ENCODE results near the gene POLL. TPM values are rescaled to one million over a fixed set of nuclear protein-coding genes. Genes with fewer than 3 reads are reported as not detected.

Gene POLL
- total RNA-seq (2013; cell fraction: nucleolus; rRNA removed): 52.1 and 58.2 TPM in 2 replicates
- total RNA-seq (2014; rRNA removed) (14.7 and 15.0 TPM in 2 replicates), total RNA-seq (2014; rRNA removed; fragmentation: Illumina TruSeq; extraction: Trizol) (9.0 and 9.7 TPM in 2 replicates), total RNA-seq (2021) (21.6 and 25.4 TPM in 2 replicates), polyA plus RNA-seq (2011; rRNA removed) (12.9 and 20.1 TPM in 2 replicates), polyA plus RNA-seq (2014; fragmentation: Illumina TruSeq; extraction: Trizol) (10.9 and 12.2 TPM in 2 replicates), polyA plus RNA-seq (2014; fragmentation: Nextera tagmentation; extraction: Ambion mirVana) (1 to 10 TPM; 1.5 to 2.1 TPM), polyA plus RNA-seq (2014; rRNA removed) (18.9 and 20.7 TPM in 2 replicates), polyA plus RNA-seq (2016; fragmentation: Nextera tagmentation; extraction: Ambion mirVana) (10 to 100 TPM; 13.1 to 14.4 TPM), polyA minus RNA-seq (2011; rRNA and poly(A)+ RNA removed) (42.9 and 69.5 TPM in 2 replicates), Bru-seq, nascent RNA (percentile 79 among the genes with signal in this experiment), BruChase-seq, experiment 1, labeled RNA remaining after a 6-hour chase (percentile 71 among the genes with signal in this experiment), BruChase-seq, experiment 2, labeled RNA remaining after a 2-hour chase (percentile 72 among the genes with signal in this experiment)
- polyA plus RNA-seq (2011; ENCODE audit: low read depth): 9.3 TPM
- polyA plus RNA-seq (2011; cell fraction: cytosol; rRNA removed): 32.4 and 34.5 TPM in 2 replicates
- 74.3 and 86.8 TPM in 2 replicates for polyA plus RNA-seq (2011; cell fraction: nucleus; rRNA removed)
- polyA plus RNA-seq (2012): 17.3 and 23.8 TPM in 2 replicates
- 14.5 and 15.6 TPM in 2 replicates for polyA minus RNA-seq (2011; cell fraction: cytosol; rRNA and poly(A)+ RNA removed)
- 23.5 and 34.8 TPM in 2 replicates for polyA minus RNA-seq (2011; cell fraction: nucleus; rRNA and poly(A)+ RNA removed)
- long read RNA-seq, experiment 1, partial matches to known transcripts: 0 of 11 reads
- long read RNA-seq, experiment 1, other reads (novel, unspliced or antisense): 8 of 11 reads
- long read RNA-seq, experiment 2, partial matches to known transcripts: 0 of 3 reads
- long read RNA-seq, experiment 2, other reads (novel, unspliced or antisense): 3 of 3 reads

DNA sequence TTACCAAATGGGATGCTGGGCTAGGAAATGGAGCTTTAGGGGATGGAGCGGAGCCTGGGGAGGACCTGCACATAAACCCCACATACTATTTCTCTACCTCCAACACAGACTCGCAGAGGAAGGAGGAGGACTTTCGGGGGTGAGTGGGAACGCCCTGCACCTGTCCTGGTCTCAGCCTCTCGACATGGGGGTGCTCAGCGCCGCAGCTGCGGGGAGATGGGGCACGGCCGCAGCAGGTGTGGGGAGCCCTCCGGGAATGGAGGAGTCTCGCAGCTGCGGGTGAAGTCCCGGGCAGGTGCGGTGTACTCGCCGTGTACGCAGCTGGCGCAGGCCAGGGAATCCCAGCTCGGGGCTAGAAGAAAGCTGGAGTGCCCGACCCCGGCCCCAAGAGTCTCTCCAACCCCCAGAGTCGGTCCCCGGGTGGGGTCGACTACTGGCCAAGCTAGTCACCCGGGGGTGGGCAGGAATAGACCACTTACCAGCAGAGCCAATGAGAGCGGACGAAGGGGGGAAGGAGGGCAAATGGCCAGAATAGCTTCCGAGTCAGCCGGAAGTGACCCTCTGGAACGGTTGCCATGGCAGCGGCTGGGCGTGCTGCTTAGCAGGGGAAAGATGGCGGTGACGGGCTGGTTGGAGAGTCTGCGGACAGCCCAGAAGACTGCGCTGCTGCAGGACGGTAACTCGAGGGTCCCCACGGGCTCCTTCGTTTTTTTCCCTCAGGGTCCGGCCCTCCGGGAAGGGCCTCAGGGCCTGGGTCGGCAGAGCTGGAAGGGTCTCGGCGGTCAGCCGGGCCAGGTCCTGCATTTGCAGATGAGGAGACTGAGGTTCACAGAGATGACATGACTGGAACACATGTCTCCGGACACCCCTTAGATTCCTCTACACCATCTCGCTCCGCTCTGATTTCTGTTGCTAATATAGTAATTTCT lies at the start of gene POLL, which contains the start of gene DPCD:
Gene POLL, minus strand, starts transcription at position 533 of the 929 bp plus-strand sequence. CDS start 897 bp downstream, outside the sequence.
Gene DPCD, plus strand, starts transcription at position 597 of the 929 bp plus-strand sequence. Its CDS starts 16 bp downstream, at position 613.
- peak within 1 kb of the TSS; percentile 76 for H3K27ac ChIP-seq (ENCODE audit: control insufficient read depth, insufficient read depth)
- H4K20me1 ChIP-seq (ENCODE audit: control insufficient read depth, insufficient read depth): no peaks in the 10 kb centered on the region
- DNase-seq (ENCODE audit: low read depth, low spot score) (peak; percentile 71), FAIRE-seq (peak; percentile 97), ATAC-seq (peak; percentile 99)
- in situ Hi-C loops (cut with MboI): no loop called here
- SMC1A ChIA-PET (ENCODE audit: uncharacterized antibody, unreplicated experiment): interaction anchor here (1.0 to 1.6 kb wide), 5 partner anchors 101 to 420 kb away, joined by 3 to 5 read pairs (median 3); no protein-coding TSS in a partner anchor
- POLR2A ChIA-PET: interaction anchor here (0.7 to 1.0 kb wide), 4 partner anchors 9 to 557 kb away, joined by 3 to 5 read pairs (median 3); partner anchors contain the start of gene PDZD7
- peak within 1 kb of the TSS; percentile 81 for H3K9ac ChIP-seq (ENCODE audit: control insufficient read depth, insufficient read depth, low read length)
- CTCF ChIA-PET: interaction anchor here (0.7 to 2.8 kb wide), 10 partner anchors 8 to 547 kb away, joined by 3 to 14 read pairs (median 4); partner anchors contain the start of gene NPM3
- no peaks in the 10 kb centered on the region for H3K9me3 ChIP-seq (replicated peaks; ENCODE audit: control insufficient read depth, insufficient read depth, low read length)
- no peaks in the 10 kb centered on the region for H3K27me3 ChIP-seq (replicated peaks in 1 of 2; ENCODE audit: control insufficient read depth in 2 of 2, insufficient read depth in 2 of 2, low read length in 1 of 2)
- H3K36me3 ChIP-seq (ENCODE audit: control insufficient read depth in 2 of 2, insufficient read depth in 2 of 2, low read length in 1 of 2): peaks cover 0 to 3% of the 10 kb centered on the region in 2 experiments; a peak in 2 of 4 replicates
- H2AFZ ChIP-seq (ENCODE audit: control insufficient read depth, low read depth, low read length): peak within 1 kb of the TSS; percentile 95
- under 1% methylated on average over 43 of the region's 50 CpGs for WGBS (ENCODE audit: insufficient coverage, insufficient replicate concordance, low lambda C conversion rate, missing lambda C conversion rate)
- RAD21 ChIA-PET (ENCODE audit: unreplicated experiment): interaction anchor here (0.6 to 1.7 kb wide), 9 partner anchors 15 to 863 kb away, joined by 3 to 9 read pairs (median 4); partner anchors contain the start of gene KCNIP2
- H3K4me2 ChIP-seq (ENCODE audit: control insufficient read depth, insufficient read depth): peak within 1 kb of the TSS; percentile 77
- H3K4me3 ChIP-seq: peak within 1 kb of the TSS; percentile 79
- H3K79me2 ChIP-seq (ENCODE audit: control insufficient read depth, insufficient read depth, low read length): peaks cover 13% of the 10 kb centered on the region
- BruUV-seq (replicated peaks): TSS peak; percentile 79
- peaks cover 4% of the 10 kb centered on the region; the same call in 1 of the 2 replicates for H3K4me1 ChIP-seq (ENCODE audit: control insufficient read depth, insufficient read depth, low read length)
- intact Hi-C loops (cut with micrococcal nuclease; ENCODE audit: unreplicated experiment): no loop called here
- TF ChIP-seq, protein P1, sequence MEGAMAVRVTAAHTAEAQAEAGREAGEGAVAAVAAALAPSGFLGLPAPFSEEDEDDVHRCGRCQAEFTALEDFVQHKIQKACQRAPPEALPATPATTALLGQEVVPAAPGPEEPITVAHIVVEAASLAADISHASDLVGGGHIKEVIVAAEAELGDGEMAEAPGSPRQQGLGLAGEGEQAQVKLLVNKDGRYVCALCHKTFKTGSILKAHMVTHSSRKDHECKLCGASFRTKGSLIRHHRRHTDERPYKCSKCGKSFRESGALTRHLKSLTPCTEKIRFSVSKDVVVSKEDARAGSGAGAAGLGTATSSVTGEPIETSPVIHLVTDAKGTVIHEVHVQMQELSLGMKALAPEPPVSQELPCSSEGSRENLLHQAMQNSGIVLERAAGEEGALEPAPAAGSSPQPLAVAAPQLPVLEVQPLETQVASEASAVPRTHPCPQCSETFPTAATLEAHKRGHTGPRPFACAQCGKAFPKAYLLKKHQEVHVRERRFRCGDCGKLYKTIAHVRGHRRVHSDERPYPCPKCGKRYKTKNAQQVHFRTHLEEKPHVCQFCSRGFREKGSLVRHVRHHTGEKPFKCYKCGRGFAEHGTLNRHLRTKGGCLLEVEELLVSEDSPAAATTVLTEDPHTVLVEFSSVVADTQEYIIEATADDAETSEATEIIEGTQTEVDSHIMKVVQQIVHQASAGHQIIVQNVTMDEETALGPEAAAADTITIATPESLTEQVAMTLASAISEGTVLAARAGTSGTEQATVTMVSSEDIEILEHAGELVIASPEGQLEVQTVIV (IDR thresholded peaks at IDR 0.05; ENCODE audit: borderline replicate concordance, partially characterized antibody): no peak
- TF ChIP-seq FOXK2 (IDR thresholded peaks at IDR 0.05) (no peak), CREB1 (IDR thresholded peaks at IDR 0.05; ENCODE audit: low read depth) (peak; percentile 67; the same call in 1 of the 2 replicates), HDAC6 (IDR thresholded peaks at IDR 0.05; ENCODE audit: unreplicated experiment) (no peak), MEF2B (IDR thresholded peaks at IDR 0.05; ENCODE audit: partially characterized antibody, poor library complexity, severe bottlenecking) (peak; percentile 48), ZNF217 (IDR thresholded peaks at IDR 0.05) (no peak)
- TF ChIP-seq, protein P2, sequence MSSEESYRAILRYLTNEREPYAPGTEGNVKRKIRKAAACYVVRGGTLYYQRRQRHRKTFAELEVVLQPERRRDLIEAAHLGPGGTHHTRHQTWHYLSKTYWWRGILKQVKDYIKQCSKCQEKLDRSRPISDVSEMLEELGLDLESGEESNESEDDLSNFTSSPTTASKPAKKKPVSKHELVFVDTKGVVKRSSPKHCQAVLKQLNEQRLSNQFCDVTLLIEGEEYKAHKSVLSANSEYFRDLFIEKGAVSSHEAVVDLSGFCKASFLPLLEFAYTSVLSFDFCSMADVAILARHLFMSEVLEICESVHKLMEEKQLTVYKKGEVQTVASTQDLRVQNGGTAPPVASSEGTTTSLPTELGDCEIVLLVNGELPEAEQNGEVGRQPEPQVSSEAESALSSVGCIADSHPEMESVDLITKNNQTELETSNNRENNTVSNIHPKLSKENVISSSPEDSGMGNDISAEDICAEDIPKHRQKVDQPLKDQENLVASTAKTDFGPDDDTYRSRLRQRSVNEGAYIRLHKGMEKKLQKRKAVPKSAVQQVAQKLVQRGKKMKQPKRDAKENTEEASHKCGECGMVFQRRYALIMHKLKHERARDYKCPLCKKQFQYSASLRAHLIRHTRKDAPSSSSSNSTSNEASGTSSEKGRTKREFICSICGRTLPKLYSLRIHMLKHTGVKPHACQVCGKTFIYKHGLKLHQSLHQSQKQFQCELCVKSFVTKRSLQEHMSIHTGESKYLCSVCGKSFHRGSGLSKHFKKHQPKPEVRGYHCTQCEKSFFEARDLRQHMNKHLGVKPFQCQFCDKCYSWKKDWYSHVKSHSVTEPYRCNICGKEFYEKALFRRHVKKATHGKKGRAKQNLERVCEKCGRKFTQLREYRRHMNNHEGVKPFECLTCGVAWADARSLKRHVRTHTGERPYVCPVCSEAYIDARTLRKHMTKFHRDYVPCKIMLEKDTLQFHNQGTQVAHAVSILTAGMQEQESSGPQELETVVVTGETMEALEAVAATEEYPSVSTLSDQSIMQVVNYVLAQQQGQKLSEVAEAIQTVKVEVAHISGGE (CRISPR knock-in tag; IDR thresholded peaks at IDR 0.05): no peak

All from GM12878 (cell line).